Dedifferentiated amniotic fluid mesenchymal stem cell (primary cell): ENCODE data around the gene SCN7A.
"Not testable (repeated sequence)": the region's sequence is repeated elsewhere in the genome, so short reads cannot be mapped to it uniquely, and the experiment has no call there.

ENCODE experiments used
- DNase-seq: peaks from one replicate; pipeline ENCODE4 v3.0.0-alpha.2; 2016; ENCODE audit errors: extremely low spot score

SCN7A gene

DNA sequence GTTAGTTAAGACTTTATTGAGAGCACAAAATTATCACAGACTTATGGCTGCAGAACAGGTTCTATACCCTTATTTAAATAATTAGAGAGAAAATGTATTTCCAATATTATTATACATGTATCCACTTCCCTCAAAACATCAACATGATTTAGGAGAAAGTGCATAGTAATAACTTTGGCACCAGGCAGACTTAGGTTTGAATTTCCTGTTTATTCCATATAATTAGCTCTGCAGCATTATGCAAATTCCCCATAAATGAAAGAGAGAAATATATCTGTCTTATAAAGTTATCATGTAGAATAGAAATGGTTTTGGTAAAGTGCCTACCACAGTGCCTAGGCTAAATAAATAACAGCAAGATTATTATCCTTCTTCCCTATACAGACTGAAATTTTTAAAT lies 133.6 kb downstream of the SCN7A start:
- DNase-seq, result no peak

DNA sequence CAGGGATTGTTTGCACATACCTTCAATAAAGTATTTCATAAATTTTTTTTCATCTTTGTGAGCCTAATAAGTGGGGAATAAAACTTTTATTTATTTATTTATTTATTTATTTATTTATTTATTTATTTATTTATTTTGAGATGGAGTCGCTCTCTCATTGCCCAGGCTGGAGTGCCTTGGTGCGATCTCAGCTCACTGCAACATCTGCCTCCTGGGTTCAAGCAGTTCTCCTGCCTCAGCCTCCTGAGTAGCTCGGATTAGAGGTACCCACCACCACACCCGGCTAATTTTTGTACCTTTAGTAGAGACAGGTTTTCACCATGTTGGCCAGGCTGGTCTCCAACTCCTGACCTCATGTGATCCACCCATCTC lies 136.1 kb downstream of the SCN7A start:
- not testable (repeated sequence) for DNase-seq

DNA sequence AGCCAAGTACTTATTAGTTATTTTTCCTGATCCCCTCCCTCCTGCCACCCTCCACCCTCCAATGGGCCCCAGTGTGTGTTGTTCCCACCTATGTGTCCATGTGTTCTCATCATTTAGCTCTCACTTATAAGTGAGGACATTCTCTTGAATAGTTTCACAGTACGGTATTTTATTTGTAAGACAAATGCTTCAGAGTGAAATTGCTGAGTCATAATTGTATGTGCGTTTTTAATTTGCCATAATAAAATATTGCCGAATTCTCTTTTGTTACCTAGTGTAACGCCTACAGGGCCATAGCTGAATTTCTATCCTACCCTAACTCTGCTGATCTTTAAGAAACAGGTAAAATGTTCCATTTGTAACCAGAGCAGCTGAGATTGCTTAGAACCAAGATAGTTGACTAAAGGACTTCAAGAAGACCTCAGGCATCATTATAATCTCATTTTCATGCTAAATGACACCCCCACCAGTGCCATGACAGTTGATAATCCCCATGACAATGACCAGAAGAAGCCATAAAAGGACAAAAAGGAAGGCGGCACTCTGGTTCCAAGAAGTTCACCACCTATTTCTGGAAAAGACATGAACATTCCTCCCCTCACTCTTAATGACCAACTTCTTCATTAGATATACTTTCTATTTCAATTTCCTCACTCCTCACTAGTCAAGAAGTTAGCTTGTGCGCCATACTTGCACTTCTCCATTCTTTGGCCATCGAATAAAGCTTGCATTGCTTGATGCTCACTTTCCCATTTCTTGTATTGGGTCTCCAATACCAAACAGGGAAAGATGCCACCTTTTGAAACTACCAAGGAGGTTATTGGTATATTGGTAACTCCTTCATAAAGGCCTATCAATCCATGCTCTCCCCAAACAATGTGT lies 136.7 kb downstream of the SCN7A start:
- no peak for DNase-seq
